HepG2 (cell line): ENCODE measurements around the gene EIF4E1B. TPM values are rescaled to one million over a fixed set of nuclear protein-coding genes. Genes with fewer than 3 reads are reported as not detected.

Experiments used
- AKAP8 ChIP-seq: sonication (generic); formaldehyde crosslinking; IDR thresholded peaks from 2 replicates; pipeline ENCODE4 v1.5.1; 2020; ENCODE audit warnings: mild to moderate bottlenecking, missing genetic modification reagents
- CBX5 ChIP-seq: sonication (generic); formaldehyde crosslinking; IDR thresholded peaks from 2 replicates; pipeline ENCODE4 v1.4.0; 2020; ENCODE audit warnings: missing genetic modification reagents, borderline replicate concordance
- DBP ChIP-seq: sonication (generic); formaldehyde crosslinking; IDR thresholded peaks from 2 replicates; pipeline ENCODE4 v1.4.0; 2020; ENCODE audit warnings: missing genetic modification reagents; ENCODE audit errors: not compliant biosample characterization
- E2F1 ChIP-seq: sonication (generic); formaldehyde crosslinking; IDR thresholded peaks from 2 replicates; pipeline ENCODE4 v1.5.0; 2020; ENCODE audit warnings: missing genetic modification reagents
- HHEX ChIP-seq: IDR thresholded peaks from 2 replicates; pipeline ENCODE4 v1.6.1; 2016; ENCODE audit warnings: control low read depth
- KDM1A ChIP-seq: IDR thresholded peaks from 2 replicates; pipeline ENCODE4 v1.6.1; 2016; ENCODE audit warnings: missing compliant biosample characterization
- MED1 ChIP-seq: sonication (generic); formaldehyde crosslinking; IDR thresholded peaks from 2 replicates; pipeline ENCODE4 v1.4.0; 2020; ENCODE audit warnings: missing genetic modification reagents
- NCOA1 ChIP-seq: sonication (generic); formaldehyde crosslinking; IDR thresholded peaks from 2 replicates; pipeline ENCODE4 v1.9.0; 2021; ENCODE audit warnings: missing genetic modification reagents
- NCOR1 ChIP-seq: fragments of 200-600 bp; sonication (generic); IDR thresholded peaks from 2 replicates; pipeline ENCODE4 v1.7.0; 2017; ENCODE audit warnings: antibody characterized with exemption, low read length, borderline replicate concordance
- POLR2AphosphoS5 ChIP-seq: IDR thresholded peaks from 2 replicates; pipeline ENCODE4 v1.6.1; 2012; ENCODE audit warnings: low read depth, low read length
- SATB2 ChIP-seq: sonication (generic); formaldehyde crosslinking; IDR thresholded peaks from 2 replicates; pipeline ENCODE4 v1.5.0; 2020; ENCODE audit warnings: missing genetic modification reagents
- SRF ChIP-seq: IDR thresholded peaks from 2 replicates; pipeline ENCODE4 v1.6.1; 2011; ENCODE audit warnings: mild to moderate bottlenecking, low read depth, low read length, moderate library complexity
- THYN1 ChIP-seq: sonication (generic); formaldehyde crosslinking; IDR thresholded peaks from 2 replicates; pipeline ENCODE4 v1.8.1; 2023; ENCODE audit warnings: low read depth, mild to moderate bottlenecking, moderate library complexity, missing genetic modification reagents, borderline replicate concordance
- ZNF143 ChIP-seq: sonication (generic); formaldehyde crosslinking; IDR thresholded peaks from 2 replicates; pipeline ENCODE4 v1.4.0; 2020; ENCODE audit warnings: missing genetic modification reagents
- ZNF331 ChIP-seq: sonication (generic); formaldehyde crosslinking; IDR thresholded peaks from 2 replicates; pipeline ENCODE4 v1.4.0; 2020; ENCODE audit warnings: missing genetic modification reagents
- ZNF333 ChIP-seq: sonication (generic); formaldehyde crosslinking; IDR thresholded peaks from 2 replicates; pipeline ENCODE4 v1.4.0; 2020; ENCODE audit warnings: mild to moderate bottlenecking, missing genetic modification reagents, borderline replicate concordance
- ZNF468 ChIP-seq: sonication (generic); formaldehyde crosslinking; IDR thresholded peaks from 2 replicates; pipeline ENCODE4 v1.8.0; 2022; ENCODE audit warnings: mild to moderate bottlenecking, moderate library complexity, missing genetic modification reagents
- ZNF510 ChIP-seq: sonication (generic); formaldehyde crosslinking; IDR thresholded peaks from 2 replicates; pipeline ENCODE4 v1.4.0; 2020; ENCODE audit warnings: low read depth, mild to moderate bottlenecking, missing genetic modification reagents
- ZNF557 ChIP-seq: sonication (generic); formaldehyde crosslinking; IDR thresholded peaks from 2 replicates; pipeline ENCODE4 v1.4.0; 2020; ENCODE audit warnings: missing genetic modification reagents
- ZNF781 ChIP-seq: sonication (generic); formaldehyde crosslinking; IDR thresholded peaks from 2 replicates; pipeline ENCODE4 v1.5.1; 2020; ENCODE audit warnings: borderline replicate concordance, mild to moderate bottlenecking, missing genetic modification reagents; ENCODE audit errors: not compliant biosample characterization
- ZNF782 ChIP-seq: sonication (generic); formaldehyde crosslinking; IDR thresholded peaks from 2 replicates; pipeline ENCODE4 v1.4.0; 2020; ENCODE audit warnings: missing genetic modification reagents, mild to moderate bottlenecking, borderline replicate concordance
- polyA plus RNA-seq, 8 experiments: library from polyadenylated mRNA; depleted of rRNA in 3 of 8; stranded (reverse) in 7 of 8; unstranded in 1 of 8; fragments of >200 nt; fragmentation: Illumina TruSeq in 4 of 8; extraction: Trizol in 4 of 8; gene quantifications; 2 replicates each; pipeline versions ENCODE4 v1.2.1 to v1.2.3, GENCODE V29; 2011 to 2016; ENCODE audit warnings: low read depth in 4 of 8, missing spikeins in 1 of 8, mixed read lengths in 1 of 8; ENCODE audit not compliant: insufficient read depth in 1 of 8
- total RNA-seq, 5 experiments: library from RNA; depleted of rRNA; stranded (reverse); fragments of >200 nt; fragmentation: Illumina TruSeq; extraction: Trizol; gene quantifications; 2 replicates each; pipeline ENCODE4 v1.2.3, GENCODE V29; 2016; ENCODE audit warnings: low read depth in 1 of 5
- TF ChIP-seq, protein P1 (sequence below): sonication (generic); formaldehyde crosslinking; IDR thresholded peaks from 2 replicates; pipeline ENCODE4 v1.5.0; 2020; ENCODE audit warnings: mild to moderate bottlenecking, missing genetic modification reagents, borderline replicate concordance
- TF ChIP-seq, protein P2 (sequence below): sonication (generic); formaldehyde crosslinking; IDR thresholded peaks from 2 replicates; pipeline ENCODE4 v1.4.0; 2020; ENCODE audit warnings: mild to moderate bottlenecking, missing genetic modification reagents
- TF ChIP-seq, protein P3 (sequence below): IDR thresholded peaks from 2 replicates; pipeline ENCODE4 v1.6.1; 2016; ENCODE audit warnings: low read depth, borderline replicate concordance

EIF4E1B gene
- total and polyA plus RNA-seq, 2 of the 13 experiments (the other 11 are each of a cell fraction or from before 2014, with no cell fraction given) = not detected

- no peak for TF ChIP-seq ZNF333 (CRISPR knock-in tag)
- 0 out of 2 replicates have a peak, but pooled peaks have one; percentile 17 for TF ChIP-seq ZNF782
- TF ChIP-seq AKAP8 = no peak
- no peak for TF ChIP-seq ZNF331 (CRISPR knock-in tag)
- TF ChIP-seq ZNF143 (CRISPR knock-in tag) = peak; percentile 54; the same call in 1 of the 2 replicates
- no peak for TF ChIP-seq NCOR1
- TF ChIP-seq CBX5 (CRISPR knock-in tag) = no peak
- TF ChIP-seq, protein P1, sequence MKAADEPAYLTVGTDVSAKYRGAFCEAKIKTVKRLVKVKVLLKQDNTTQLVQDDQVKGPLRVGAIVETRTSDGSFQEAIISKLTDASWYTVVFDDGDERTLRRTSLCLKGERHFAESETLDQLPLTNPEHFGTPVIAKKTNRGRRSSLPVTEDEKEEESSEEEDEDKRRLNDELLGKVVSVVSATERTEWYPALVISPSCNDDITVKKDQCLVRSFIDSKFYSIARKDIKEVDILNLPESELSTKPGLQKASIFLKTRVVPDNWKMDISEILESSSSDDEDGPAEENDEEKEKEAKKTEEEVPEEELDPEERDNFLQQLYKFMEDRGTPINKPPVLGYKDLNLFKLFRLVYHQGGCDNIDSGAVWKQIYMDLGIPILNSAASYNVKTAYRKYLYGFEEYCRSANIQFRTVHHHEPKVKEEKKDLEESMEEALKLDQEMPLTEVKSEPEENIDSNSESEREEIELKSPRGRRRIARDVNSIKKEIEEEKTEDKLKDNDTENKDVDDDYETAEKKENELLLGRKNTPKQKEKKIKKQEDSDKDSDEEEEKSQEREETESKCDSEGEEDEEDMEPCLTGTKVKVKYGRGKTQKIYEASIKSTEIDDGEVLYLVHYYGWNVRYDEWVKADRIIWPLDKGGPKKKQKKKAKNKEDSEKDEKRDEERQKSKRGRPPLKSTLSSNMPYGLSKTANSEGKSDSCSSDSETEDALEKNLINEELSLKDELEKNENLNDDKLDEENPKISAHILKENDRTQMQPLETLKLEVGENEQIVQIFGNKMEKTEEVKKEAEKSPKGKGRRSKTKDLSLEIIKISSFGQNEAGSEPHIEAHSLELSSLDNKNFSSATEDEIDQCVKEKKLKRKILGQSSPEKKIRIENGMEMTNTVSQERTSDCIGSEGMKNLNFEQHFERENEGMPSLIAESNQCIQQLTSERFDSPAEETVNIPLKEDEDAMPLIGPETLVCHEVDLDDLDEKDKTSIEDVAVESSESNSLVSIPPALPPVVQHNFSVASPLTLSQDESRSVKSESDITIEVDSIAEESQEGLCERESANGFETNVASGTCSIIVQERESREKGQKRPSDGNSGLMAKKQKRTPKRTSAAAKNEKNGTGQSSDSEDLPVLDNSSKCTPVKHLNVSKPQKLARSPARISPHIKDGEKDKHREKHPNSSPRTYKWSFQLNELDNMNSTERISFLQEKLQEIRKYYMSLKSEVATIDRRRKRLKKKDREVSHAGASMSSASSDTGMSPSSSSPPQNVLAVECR = peak; percentile 36; the same call in 1 of the 2 replicates
- no peak for TF ChIP-seq THYN1 (CRISPR knock-in tag)
- TF ChIP-seq, protein P2, sequence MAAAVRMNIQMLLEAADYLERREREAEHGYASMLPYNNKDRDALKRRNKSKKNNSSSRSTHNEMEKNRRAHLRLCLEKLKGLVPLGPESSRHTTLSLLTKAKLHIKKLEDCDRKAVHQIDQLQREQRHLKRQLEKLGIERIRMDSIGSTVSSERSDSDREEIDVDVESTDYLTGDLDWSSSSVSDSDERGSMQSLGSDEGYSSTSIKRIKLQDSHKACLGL (CRISPR knock-in tag) = 0 out of 2 replicates have a peak, but pooled peaks have one; percentile 44
- TF ChIP-seq ZNF510 (CRISPR knock-in tag) = no peak
- peak; percentile 28; the same call in 1 of the 2 replicates for TF ChIP-seq SRF
- no peak for TF ChIP-seq ZNF781 (CRISPR knock-in tag)
- no peak for TF ChIP-seq DBP (CRISPR knock-in tag)
- TF ChIP-seq, protein P3, sequence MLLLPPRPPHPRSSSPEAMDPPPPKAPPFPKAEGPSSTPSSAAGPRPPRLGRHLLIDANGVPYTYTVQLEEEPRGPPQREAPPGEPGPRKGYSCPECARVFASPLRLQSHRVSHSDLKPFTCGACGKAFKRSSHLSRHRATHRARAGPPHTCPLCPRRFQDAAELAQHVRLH (CRISPR knock-in tag) = peak; percentile 43; the same call in 1 of the 2 replicates
- no peak for TF ChIP-seq ZNF468 (CRISPR knock-in tag)
- peak; percentile 57 for TF ChIP-seq POLR2AphosphoS5
- TF ChIP-seq NCOA1 (CRISPR knock-in tag) = no peak
- no peak for TF ChIP-seq KDM1A
- TF ChIP-seq E2F1 = no peak
- TF ChIP-seq SATB2 (CRISPR knock-in tag) = no peak
- TF ChIP-seq MED1 (CRISPR knock-in tag) = no peak
- TF ChIP-seq ZNF557 = no peak
- TF ChIP-seq HHEX (CRISPR knock-in tag) = no peak
Measured at GRCh38 chr5:176647030-176647842, 16.8 kb downstream of the EIF4E1B start, which contains the start of gene TSPAN17 (continued).
